Activated gamma-delta T cell (primary cell): ENCODE data around the gene OR52E6.

ENCODE experiments used
- DNase-seq: peaks from one replicate; lab custom pipeline; 2025; lab: John Stamatoyannopoulos, UW

Gene OR52E6

GRCh38 chr11:5796541-5796940 lies 45.2 kb downstream of the OR52E6 start:
- DNase-seq = no peak

- DNase-seq = no peak
These were observed 50.5 kb downstream of the OR52E6 start, which contains the start of gene OR52N1 for GRCh38 chr11:5791165-5791564. OR52N1 (minus strand) TSS chr11:5791265; CDS start chr11:5788816, 2,449 bp downstream.
